Hepatocyte (in vitro differentiated cells): ENCODE results near the gene CTNNA2. TPM values are rescaled to one million over a fixed set of nuclear protein-coding genes. Genes with fewer than 3 reads are reported as not detected.

ENCODE experiments used
- DNase-seq: peaks from one replicate; pipeline ENCODE4 v3.0.0-alpha.2; 2016; ENCODE audit warnings: low spot score
- H2AFZ ChIP-seq: fragments of 200-600 bp; sonication (generic); 2 replicates; pipeline ENCODE4 v1.6.0; 2016; ENCODE audit warnings: antibody characterized with exemption, mild to moderate bottlenecking
- H3K27ac ChIP-seq: fragments of 200-600 bp; sonication (generic); 2 replicates; pipeline ENCODE4 v1.5.1; 2016; ENCODE audit warnings: mild to moderate bottlenecking
- H3K27me3 ChIP-seq: fragments of 200-600 bp; sonication (generic); 2 replicates; pipeline ENCODE4 v1.6.1; 2016
- H3K36me3 ChIP-seq: fragments of 200-600 bp; sonication (generic); replicated peaks from 2 replicates; pipeline ENCODE4 v1.5.1; 2016; ENCODE audit warnings: low read depth; ENCODE audit not compliant: insufficient read depth
- H3K4me1 ChIP-seq: fragments of 200-600 bp; sonication (generic); 2 replicates; pipeline ENCODE4 v1.5.1; 2016; ENCODE audit warnings: mild to moderate bottlenecking, moderate library complexity; ENCODE audit not compliant: insufficient read depth
- H3K4me2 ChIP-seq: fragments of 200-600 bp; sonication (generic); 2 replicates; pipeline ENCODE4 v1.6.0; 2016
- H3K4me3 ChIP-seq: fragments of 200-600 bp; sonication (generic); 2 replicates; pipeline ENCODE4 v1.5.1; 2016; ENCODE audit warnings: mild to moderate bottlenecking
- H3K79me2 ChIP-seq: fragments of 200-600 bp; sonication (generic); 2 replicates; pipeline ENCODE4 v1.6.0; 2017; ENCODE audit warnings: mild to moderate bottlenecking
- H3K9me2 ChIP-seq: fragments of 200-600 bp; sonication (generic); replicated peaks from 2 replicates; pipeline ENCODE4 v1.6.0; 2017; ENCODE audit warnings: mild to moderate bottlenecking; ENCODE audit not compliant: insufficient read depth
- H3K9me3 ChIP-seq: fragments of 200-600 bp; sonication (generic); 2 replicates; pipeline ENCODE4 v1.5.1; 2016; ENCODE audit warnings: low read depth, mild to moderate bottlenecking
- H4K20me1 ChIP-seq: fragments of 200-600 bp; sonication (generic); 2 replicates; pipeline ENCODE4 v1.6.0; 2016; ENCODE audit warnings: mild to moderate bottlenecking; ENCODE audit not compliant: insufficient read depth, poor library complexity, severe bottlenecking
- CTCF ChIP-seq: fragments of 200-600 bp; sonication (generic); IDR thresholded peaks from 2 replicates; pipeline ENCODE4 v1.5.1; 2016; ENCODE audit warnings: antibody characterized with exemption, mild to moderate bottlenecking; ENCODE audit not compliant: poor library complexity
- EZH2 ChIP-seq: fragments of 200-600 bp; sonication (generic); IDR thresholded peaks from 2 replicates; pipeline ENCODE4 v1.6.1; 2016; ENCODE audit warnings: antibody characterized with exemption, mild to moderate bottlenecking, borderline replicate concordance
- EZH2phosphoT487 ChIP-seq: fragments of 200-600 bp; sonication (generic); IDR thresholded peaks from one replicate; pipeline ENCODE4 v1.6.1; 2018; ENCODE audit warnings: antibody characterized with exemption, mild to moderate bottlenecking, low read depth, moderate library complexity; ENCODE audit not compliant: unreplicated experiment, severe bottlenecking
- WGBS: methylation state at CpG from one replicate; pipeline ENCODE4 v1.1.6; 2016; ENCODE audit warnings: low lambda C conversion rate; ENCODE audit errors: missing lambda C conversion rate; 5-methylcytosine and 5-hydroxymethylcytosine counted together
- polyA plus RNA-seq: library from polyadenylated mRNA; unstranded; fragments of >200 nt; fragmentation: Nextera tagmentation; extraction: Ambion mirVana; gene quantifications from 2 replicates; pipeline ENCODE4 v1.2.1, GENCODE V29; 2016
- total RNA-seq: library from RNA; depleted of rRNA; stranded (reverse); fragments of >200 nt; gene quantifications from 2 replicates; pipeline ENCODE4 v1.2.3, GENCODE V29; 2014

The CTNNA2 gene
- total and polyA plus RNA-seq, 2 experiments from 2014 or later: 0.79 to 4.4 TPM

DNA sequence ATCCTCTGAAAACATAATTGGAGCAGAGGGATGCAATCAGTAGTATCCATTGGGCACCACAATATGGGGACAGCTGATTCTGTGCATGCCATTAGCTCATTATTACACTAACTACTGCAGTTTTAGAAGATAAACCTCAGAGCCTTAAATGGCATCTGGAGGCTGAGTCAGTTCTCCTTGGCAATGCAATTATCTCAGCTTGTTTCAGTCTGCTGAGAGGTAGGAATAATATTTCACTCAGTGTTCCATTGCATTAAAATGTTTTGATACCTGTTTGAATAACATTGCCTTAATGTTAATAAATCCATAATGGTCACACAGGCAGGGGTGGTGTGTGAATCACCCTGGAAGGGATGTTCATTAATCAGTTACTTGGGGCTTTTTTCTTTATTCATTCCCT is 482.1 kb downstream of the CTNNA2 start:
- no peaks in the 10 kb centered on the region for H3K79me2 ChIP-seq
- no peaks in the 10 kb centered on the region for H4K20me1 ChIP-seq
- no peaks in the 10 kb centered on the region for H3K9me2 ChIP-seq
- H3K36me3 ChIP-seq: no peaks in the 10 kb centered on the region
- H2AFZ ChIP-seq: no peak overlapping the region
- no peak overlapping the region for H3K4me2 ChIP-seq
- DNase-seq: no peak
- H3K4me3 ChIP-seq: no peak overlapping the region
- H3K4me1 ChIP-seq: no peaks in the 10 kb centered on the region
- no peak overlapping the region for H3K27ac ChIP-seq
- H3K27me3 ChIP-seq: no peaks in the 10 kb centered on the region
- TF ChIP-seq CTCF (no peak), EZH2 (no peak), EZH2phosphoT487 (no peak)
- no peaks in the 10 kb centered on the region for H3K9me3 ChIP-seq

GRCh38 chr2:79996709-79997108 is 483.9 kb downstream of the CTNNA2 start:
- Histone ChIP-seq H3K4me2 (no peak overlapping the region), H4K20me1 (no peaks in the 10 kb centered on the region), H2AFZ (no peak overlapping the region), H3K36me3 (no peaks in the 10 kb centered on the region), H3K9me3 (no peaks in the 10 kb centered on the region), H3K9me2 (no peaks in the 10 kb centered on the region), H3K4me3 (no peak overlapping the region), H3K27me3 (no peaks in the 10 kb centered on the region), H3K4me1 (peaks cover 4% of the 10 kb centered on the region), H3K27ac (no peak overlapping the region), H3K79me2 (no peaks in the 10 kb centered on the region)
- DNase-seq: no peak
- WGBS: 96% methylated on average over 5 of the region's 5 CpGs
- TF ChIP-seq EZH2 (no peak), CTCF (no peak), EZH2phosphoT487 (no peak)

- Histone ChIP-seq H3K9me3 (no peaks in the 10 kb centered on the region), H3K4me3 (no peak overlapping the region), H3K4me1 (peaks cover 17% of the 10 kb centered on the region), H3K27me3 (no peaks in the 10 kb centered on the region), H3K9me2 (no peaks in the 10 kb centered on the region), H4K20me1 (no peaks in the 10 kb centered on the region), H3K27ac (peak overlapping the region; percentile 6), H3K4me2 (peak overlapping the region; percentile 28), H3K79me2 (no peaks in the 10 kb centered on the region), H2AFZ (no peak overlapping the region), H3K36me3 (no peaks in the 10 kb centered on the region)
- 56% methylated on average over 5 of the region's 5 CpGs for WGBS
- TF ChIP-seq CTCF (no peak), EZH2phosphoT487 (no peak), EZH2 (no peak)
- DNase-seq: no peak
Observed at GRCh38 chr2:80001701-80002101, 488.9 kb downstream of the CTNNA2 start.

GRCh38 chr2:80002112-80002511 is 489.3 kb downstream of the CTNNA2 start:
- TF ChIP-seq EZH2phosphoT487 (no peak), EZH2 (no peak), CTCF (no peak)
- Histone ChIP-seq H2AFZ (no peak overlapping the region), H3K4me2 (peak overlapping the region; percentile 28), H3K4me1 (peaks cover 17% of the 10 kb centered on the region), H3K79me2 (no peaks in the 10 kb centered on the region), H3K4me3 (no peak overlapping the region), H3K36me3 (no peaks in the 10 kb centered on the region), H3K27me3 (no peaks in the 10 kb centered on the region), H3K9me3 (no peaks in the 10 kb centered on the region), H4K20me1 (no peaks in the 10 kb centered on the region), H3K27ac (peak overlapping the region; percentile 6), H3K9me2 (no peaks in the 10 kb centered on the region)
- no peak for DNase-seq
- WGBS: 42% methylated on average over 3 of the region's 3 CpGs
